ENCODE data around the gene FBXW7.

FBXW7 gene

DNA sequence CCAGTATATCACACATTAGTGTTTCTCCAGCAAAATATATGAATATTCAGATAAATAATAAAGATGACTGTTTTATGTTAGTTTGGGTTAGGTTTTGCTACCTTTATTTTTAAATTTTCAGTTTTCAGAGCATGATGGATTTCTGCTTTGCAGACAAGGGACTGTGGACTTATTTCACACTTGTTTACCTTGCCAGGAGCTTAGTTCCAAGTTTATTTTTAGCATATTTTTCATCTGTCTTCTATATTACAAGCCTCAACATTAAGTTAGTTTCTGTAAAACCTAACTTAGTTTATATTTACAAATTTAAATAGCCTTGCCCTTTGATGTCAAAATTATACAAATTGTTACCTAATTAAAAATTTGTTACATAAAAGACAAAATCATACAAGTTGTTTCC, 163.4 kb downstream of the FBXW7 start:
- no peak for DNase-seq (ENCODE audit: low read depth in 2 of 2)

DNA sequence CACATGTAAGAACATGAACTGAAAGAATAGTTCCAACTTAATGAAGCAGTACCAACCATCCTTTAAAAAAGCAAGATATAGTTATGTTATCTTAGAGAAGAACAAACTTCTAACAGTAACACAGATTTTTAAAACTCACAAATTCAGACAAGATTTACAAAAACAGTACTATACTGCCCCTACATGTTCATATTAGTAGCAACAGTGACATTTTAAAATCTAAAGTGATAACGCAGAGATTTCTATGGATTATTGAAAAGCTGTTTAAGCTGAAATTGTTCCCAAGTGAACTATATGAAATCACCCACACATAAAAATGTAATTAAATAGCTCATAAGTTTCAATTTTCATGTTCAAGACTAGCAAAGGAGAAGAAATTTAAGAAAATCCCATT, 166.0 kb downstream of the FBXW7 start:
- DNase-seq (ENCODE audit: low read depth in 2 of 2): no peak

DNA sequence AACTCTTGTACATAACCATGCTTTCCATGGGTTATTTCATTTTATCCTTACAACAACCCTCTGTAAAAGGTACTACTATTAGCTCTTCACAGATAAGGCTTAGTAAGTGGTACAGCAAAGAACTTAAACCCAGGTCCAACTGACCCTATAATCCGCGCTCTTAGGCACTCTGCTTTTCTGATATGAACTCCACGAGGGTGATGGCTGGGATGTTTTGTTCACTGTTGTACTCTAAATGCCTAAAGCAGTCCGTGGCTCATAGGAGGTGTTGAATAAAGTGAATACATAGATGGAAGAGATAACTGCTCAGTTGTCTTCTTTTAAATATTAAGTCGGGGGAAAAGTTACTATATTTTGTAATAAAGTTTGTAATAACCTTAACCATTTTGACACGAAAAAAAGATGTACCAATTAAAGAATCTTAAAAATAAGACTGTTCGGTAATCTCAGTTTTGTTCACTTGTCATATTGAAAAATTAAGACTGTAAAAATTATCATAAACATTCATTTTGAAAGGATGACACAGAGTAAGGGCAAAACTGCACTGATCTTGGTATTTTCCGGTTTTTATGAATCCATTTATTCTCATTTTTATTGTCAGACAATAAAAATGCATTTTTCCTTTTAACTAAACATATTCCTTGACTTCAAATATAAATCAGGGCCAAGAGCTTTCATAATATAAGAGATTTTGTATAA, 166.5 kb downstream of the FBXW7 start:
- no peak for DNase-seq (ENCODE audit: low read depth in 2 of 2)

DNA sequence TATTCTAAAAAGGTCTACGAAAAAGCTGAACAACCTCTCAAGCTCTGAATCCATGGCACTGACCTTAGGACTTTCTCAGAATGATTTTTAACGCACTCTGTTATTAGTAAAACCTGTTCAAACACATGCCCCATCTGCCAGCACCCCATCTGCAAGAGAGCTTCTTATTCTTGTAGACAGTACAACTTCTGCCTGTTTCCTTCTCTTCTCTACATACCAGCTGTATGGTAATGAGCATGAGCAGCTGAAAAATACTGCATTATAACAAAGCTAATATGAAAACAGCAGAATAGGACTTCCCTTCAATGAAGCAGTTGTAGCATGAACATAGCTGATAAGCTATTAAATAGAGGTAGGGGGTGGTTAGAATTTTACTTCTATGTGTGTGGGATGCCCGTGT, 167.9 kb downstream of the FBXW7 start:
- no peak for DNase-seq (ENCODE audit: low read depth in 2 of 2)

DNA sequence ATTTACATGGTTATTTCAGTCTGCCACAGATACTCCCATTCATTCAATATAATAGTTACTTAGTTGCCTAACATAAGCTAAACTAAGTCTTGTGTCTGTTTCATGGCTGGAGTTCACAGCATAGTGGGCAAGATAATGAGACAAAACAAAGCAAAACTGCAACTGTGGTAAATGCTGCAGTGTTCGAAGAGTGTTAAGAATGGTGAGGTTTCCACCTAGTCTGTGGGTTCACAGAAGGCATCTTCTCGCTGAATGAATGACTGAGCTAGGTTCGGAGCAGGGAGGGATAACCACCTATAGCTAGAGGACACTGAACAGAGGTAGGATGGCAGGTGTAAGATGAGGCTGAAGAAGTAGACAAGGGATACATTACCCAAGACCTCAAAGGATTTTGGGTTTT, 171.0 kb downstream of the FBXW7 start:
- no peak for DNase-seq (ENCODE audit: low read depth in 2 of 2)

DNA sequence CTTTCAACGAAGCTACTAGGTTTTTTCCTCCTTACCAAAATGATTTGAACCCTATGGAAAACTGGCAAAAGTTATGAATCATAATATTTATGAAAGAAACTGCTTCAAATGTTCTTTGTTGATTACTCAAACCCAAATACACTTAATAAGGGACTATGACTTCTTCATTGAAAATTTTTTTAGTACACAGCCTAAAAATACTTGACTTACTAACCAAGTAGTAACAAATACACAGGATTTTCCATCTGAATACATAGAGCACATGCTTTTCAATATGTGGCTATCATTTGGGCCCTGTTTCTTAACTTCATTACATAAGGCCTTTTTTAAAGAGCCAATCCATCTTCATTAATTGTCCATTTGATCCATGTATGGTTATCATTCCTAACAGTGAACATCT, 171.5 kb downstream of the FBXW7 start:
- no peak for DNase-seq (ENCODE audit: low read depth in 2 of 2)

DNA sequence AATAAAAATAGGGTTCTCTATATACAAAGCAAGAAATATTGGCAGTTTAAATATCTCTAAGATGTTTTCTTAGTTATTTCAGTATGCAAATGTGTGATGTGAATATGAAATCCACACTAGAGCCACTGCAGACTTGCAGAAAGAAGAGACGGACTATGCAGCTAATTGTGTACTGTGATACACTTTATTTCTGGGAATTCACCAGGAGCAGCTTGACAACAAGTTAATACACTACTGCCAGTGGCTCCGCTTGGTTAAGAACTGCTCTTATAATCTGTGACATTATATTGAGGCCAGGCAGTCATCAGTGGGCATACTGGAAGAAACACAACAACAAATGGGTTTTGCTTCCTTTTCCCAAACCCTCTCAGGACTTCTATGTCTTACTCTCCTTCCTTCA, 172.0 kb downstream of the FBXW7 start:
- no peak for DNase-seq (ENCODE audit: low read depth in 2 of 2)

DNA sequence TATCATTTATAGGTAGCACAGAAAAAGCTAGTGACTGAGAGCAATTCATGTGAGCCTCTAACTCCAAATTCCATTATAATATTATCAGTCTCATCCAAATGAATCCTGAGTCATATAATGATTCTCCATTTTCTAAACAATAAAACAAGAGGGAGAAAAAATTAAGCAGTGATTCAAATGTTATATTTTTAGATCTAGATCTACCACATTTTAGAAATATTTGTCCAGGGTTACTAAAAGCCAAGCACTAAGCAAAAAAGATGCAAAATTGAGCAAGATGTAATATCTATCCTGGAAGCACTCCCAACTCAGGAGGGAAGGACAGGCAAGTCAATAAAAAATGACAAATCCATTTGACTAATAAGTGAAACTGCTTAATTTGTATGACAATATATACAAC, 172.8 kb downstream of the FBXW7 start:
- DNase-seq (ENCODE audit: low read depth in 2 of 2): no peak

DNA sequence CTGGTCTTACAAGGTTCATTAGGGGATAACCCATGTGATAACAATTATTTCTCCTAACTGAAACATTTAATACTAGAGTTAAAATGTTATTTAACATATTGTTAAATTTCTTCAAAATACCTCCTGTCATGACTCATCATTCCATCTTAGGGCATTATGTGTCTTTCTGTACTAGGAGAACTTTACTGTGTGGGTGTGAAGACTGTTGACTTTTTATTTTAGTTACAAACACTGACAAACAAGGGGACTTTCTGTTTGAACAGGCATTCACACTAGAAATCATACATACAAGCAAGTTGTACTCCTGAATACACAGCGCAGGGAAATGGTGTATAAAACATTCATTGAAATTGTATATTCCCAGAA, 175.9 kb downstream of the FBXW7 start:
- DNase-seq (ENCODE audit: low read depth in 2 of 2): no peak

DNA sequence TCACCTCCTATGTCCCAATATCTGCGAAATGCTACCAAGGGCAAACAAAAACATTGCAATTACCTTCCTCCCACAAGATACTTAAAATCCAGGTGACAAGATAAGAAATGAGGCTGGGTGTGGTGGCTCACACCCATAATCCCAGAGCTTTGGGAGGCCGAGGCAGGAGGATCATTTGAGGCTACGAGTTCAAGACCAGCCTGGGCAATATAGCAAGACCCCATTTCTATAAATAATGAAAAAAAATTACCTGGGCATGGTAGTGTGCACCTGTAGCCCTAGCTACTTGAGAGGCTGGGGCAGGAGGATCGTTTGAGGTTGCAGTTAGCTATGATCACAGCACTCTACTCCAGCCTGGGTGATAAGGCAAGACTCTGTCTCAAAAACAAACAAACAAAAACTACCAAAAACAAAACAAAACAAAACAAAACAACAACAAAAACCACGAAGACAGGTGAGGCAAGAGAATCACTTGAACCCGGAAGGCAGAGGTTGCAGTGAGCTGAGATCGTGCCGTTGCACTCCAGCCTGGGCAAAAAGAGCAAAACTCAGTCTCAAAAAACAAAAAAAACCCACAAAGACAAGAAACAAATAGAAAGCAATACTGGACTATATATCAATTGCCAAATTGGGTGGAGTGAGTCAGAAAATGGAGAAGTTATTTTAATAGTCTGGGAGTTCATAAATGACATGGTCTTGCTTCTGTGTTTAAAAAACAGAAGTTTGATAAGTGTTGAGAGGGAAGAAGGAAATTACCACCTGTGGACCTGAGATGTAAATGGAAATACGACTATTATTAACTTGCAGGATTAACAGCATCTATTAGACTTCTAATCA, 176.5 kb downstream of the FBXW7 start:
- no peak for DNase-seq (ENCODE audit: low read depth in 2 of 2)

DNA sequence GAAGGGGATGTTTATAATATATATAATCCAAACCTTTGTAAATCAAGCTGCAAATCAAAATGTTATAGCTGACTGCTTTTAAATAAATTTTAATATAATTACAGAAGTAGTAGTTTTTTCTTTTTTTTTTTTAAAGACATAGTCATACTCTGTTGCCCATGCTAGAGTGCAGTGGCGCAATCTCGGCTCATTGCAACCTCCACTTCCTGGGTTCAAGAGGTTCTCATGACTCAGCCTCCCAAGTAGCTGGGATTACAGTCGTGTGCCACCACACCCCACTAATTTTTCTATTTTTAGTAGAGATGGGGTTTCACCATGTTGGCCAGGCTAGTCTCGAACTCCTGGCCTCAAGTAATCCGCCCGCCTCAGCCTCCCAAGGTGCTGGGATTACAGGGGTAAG, 178.7 kb downstream of the FBXW7 start:
- no peak for DNase-seq (ENCODE audit: low read depth in 2 of 2)

DNA sequence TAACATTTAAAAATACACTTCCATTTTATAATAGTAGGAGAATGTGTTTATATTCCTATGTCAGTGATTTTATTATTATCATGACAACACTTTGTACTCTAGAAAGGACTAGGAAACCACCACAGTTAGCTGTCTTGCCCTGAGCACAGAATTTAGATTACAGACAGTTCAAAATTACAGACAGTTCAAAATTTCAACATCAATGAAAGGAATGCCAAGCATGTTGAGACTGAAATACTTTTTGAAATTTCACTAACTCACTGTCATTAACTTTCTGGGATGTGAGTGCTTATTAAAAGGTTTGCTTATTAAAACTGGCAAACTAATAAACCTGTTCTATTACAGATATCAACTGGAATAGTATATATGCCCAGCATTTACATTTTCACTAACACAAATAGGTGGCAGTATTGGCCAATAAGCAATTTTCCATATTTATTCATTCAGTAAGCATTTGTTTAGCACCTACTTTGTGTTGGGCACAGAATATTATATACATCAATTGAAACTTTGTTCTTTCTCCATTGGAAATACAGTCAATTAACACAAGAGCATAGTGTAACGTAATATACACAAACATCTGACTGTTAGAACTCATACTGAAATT, 179.4 kb downstream of the FBXW7 start:
- no peak for DNase-seq (ENCODE audit: low read depth in 2 of 2)

DNA sequence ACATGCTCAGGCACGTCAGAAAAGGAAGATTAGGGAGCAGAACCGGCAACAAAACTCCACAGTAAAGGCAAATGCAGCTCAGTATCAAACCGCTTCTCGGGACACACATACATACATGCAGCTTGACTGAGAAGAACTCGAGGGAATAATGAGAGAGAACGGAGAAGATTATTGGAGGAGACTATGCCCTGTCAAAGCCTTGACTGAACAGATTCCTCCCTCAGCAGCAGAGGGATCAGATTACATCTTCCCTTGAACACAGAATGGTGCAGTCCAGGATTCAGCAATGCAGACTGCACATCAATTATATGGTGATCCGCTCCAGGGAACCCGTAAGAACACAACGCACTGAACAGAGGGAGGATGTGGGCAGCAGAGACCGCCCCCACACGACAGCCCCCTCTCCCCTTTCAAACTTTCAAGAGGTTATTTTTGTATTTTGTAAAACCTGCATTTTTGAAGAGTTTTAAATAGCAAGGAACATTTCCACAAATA, 183.2 kb downstream of the FBXW7 start:
- no peak for DNase-seq (ENCODE audit: low read depth in 2 of 2)

DNA sequence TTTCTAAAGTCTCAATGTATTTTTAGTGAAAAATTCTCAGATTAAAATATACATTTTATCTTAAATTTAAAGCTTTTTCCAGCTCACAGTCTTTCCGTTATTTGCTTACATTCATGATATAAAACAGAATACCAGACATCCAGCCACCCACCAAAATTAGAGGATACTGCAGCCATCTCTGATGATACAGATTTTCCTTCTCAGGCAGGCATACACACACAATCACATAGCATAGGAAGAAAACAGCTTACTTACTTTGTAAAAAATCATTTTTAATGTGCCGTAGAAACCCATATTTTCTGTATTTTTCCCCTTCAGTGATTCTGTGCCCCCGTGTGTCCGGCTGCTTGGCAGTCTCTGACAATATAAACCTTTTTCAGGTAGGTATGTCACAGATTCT, 183.7 kb downstream of the FBXW7 start:
- no peak for DNase-seq (ENCODE audit: low read depth in 2 of 2)

DNA sequence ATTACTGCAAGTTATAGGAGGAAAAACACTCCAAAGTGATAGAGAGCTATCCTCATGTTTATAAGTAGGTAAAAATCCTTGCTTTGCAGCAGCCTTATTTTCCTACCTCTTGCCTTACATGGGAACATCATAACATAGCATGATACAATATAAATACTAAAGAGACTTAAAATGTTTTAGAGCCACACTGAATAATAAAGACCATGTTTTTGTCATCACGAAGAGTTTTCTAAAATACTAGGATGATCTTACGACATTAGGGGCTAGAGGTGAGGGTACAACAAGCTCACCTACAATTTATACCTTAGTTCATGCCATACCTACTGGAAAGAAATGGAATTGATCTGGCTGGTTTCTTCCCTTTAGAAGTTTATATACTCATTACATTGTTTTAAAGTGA, 184.8 kb downstream of the FBXW7 start:
- DNase-seq (ENCODE audit: low read depth in 2 of 2): no peak

DNA sequence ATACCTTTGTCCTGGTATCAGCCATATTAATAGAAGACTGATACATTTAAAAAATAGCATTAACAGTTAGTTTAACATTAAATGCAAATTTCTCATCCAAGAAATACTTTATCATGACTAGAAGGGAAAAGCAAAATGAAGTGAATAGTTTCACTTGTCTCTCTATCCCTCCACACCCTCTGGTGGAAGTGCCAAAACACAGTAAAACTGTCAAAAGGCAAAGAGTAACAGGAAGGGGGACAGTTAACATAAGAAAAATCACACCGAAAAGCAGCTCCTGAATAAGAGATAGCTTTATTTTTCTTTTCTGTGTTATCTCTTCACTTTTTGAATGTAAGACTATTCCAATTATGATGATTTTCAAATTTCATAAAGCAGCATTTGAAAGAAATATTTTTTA, 187.2 kb downstream of the FBXW7 start:
- DNase-seq (ENCODE audit: low read depth in 2 of 2): no peak

DNA sequence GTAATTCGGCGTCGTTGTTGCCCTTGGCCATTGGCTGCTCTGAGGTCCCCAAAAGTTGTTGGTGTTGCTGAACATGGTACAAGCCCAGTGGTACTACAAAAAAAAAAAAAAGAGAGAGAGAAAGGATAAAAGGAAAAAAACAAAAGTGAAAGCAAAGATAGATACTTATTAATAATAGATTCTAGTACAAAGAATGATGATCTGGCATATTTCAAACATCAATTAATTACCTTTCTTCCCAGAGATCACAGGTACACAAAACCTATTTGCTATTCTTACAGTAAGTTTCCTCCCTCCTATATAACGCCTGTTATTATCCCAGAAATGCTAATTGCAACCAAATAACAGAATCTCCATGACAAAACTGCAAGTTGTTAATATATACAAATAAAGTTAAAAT, 188.9 kb downstream of the FBXW7 start:
- no peak for DNase-seq (ENCODE audit: low read depth in 2 of 2)

DNA sequence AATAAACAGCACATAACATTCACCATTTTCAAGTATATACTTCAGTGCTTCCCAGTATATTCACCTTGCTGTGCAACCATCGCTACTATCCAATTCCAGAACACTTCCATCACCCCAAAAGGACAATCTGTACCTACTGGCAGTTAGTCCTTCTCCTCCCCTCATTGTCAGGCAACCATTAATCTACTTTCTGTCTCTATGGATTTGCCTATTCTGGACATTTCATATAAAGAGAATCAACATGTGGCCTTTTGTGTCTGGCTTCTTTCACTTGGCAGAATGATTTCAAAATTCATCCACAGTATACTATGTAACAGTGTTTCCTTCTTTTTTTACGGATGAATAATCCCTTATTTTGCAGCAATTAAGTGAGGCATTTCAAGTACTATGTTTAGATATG, 189.4 kb downstream of the FBXW7 start:
- no peak for DNase-seq (ENCODE audit: low read depth in 2 of 2)

DNA sequence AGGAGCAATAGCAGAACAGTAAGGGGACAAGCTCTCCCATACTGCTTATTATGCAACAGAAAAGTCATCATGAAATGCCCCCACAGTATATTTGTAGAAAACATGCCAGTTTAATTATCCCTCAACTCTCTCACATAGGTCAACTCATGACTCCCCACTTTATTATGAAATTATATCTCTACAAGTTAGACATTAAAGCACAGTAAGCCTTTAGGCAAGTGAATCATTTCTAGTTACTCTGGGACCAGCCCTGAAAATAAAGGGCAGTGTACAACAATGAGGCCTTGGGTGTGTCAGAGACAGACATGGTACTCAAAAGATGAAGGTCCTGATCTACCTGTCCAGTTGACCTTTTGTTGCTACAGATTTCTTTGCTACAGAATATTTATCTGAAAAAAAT, 191.9 kb downstream of the FBXW7 start:
- no peak for DNase-seq (ENCODE audit: low read depth in 2 of 2)

DNA sequence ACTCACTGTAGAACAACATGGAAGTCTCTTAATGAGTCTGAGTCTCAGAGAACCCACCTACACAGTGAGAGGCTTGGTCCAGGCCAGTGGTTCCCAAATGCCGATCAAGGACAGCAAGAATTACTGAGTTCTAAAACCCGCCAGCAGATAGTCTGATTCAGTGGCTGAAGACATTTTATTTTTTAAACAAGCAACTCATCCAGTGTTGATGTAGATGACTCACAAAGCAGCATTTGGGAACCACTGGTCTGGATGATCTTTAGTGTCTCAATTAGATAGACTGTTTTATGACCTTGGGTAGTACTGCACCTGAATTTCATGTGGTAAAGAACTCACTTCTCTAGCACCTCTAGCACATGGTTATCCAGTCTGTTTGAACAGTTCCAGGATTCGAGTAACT, 193.6 kb downstream of the FBXW7 start:
- DNase-seq (ENCODE audit: low read depth in 2 of 2): no peak

DNA sequence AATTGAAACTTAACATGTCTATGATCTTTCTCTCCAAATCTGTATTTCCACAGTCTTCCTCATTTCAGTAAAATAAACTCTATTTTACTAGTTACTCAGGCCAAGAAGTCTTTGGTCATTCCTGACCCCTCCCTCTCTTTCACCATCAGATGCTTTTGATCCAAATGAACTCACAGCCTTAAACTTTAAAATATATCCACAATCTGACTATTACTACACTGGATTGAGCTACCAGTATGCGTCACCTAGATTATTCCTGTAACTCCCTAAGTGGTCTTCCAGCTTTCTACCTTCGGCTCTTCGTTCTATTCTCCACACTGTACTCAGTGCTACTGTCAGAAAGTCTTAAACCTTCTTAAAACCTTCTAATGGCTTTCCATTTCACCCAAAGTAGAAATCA, 195.1 kb downstream of the FBXW7 start:
- no peak for DNase-seq (ENCODE audit: low read depth in 2 of 2)

DNA sequence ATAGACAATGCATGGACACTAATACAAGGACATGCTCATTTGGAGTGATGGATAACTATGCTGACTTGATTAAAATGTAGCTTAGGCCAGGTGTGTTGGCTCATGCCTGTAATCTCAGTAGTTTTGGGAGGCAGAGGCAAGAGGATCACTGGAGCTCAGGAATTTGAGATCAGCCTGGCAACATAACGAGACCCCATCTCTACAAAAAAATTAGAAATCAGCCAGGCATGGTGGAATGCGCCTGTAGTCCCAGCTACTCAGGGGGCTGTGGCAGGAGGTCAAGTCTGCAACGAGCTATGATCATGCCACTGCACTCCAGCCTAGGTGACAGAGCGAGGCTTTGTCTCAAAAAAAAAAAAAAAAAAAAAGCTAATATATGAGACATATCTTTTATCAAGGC, 196.3 kb downstream of the FBXW7 start:
- no peak for DNase-seq (ENCODE audit: low read depth in 2 of 2)

DNA sequence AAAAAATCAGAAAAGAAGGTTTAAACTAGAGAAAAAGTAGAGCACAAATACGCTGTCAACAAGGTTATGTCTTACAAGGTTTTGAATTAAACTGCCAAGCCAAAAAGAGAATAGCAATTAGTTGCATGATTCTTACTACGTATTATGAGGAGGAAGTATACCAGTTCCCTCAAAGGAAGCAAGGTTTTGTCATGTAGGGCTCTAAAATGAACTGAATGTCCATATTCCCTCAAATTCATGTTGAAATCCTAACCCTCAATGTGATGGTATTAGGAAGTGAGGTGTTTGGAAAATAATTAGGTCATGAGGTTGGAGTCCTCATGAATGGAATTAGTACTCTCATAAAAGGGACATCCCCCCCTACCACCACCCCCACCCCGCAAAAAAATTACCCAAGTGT, 201.0 kb downstream of the FBXW7 start:
- no peak for DNase-seq (ENCODE audit: low read depth in 2 of 2)
